Choroid plexus epithelial cell (primary cell): ENCODE data around the gene MCTP1.

Source experiments
- DNase-seq: peaks from one replicate; pipeline ENCODE4 v3.0.0-alpha.2; 2010; ENCODE audit warnings: low read depth
- H3K4me3 ChIP-seq: 2 replicates; pipeline ENCODE4 v1.5.1; 2011; ENCODE audit warnings: low read depth, mild to moderate bottlenecking, control low read depth, low read length, moderate library complexity
- TF ChIP-seq, protein P1 (sequence below): conservative IDR thresholded peaks from 2 replicates; pipeline ENCODE4 v1.5.1; 2011; ENCODE audit warnings: low read depth, mild to moderate bottlenecking, control low read depth, inconsistent platforms, low read length, moderate library complexity

The MCTP1 gene

DNA sequence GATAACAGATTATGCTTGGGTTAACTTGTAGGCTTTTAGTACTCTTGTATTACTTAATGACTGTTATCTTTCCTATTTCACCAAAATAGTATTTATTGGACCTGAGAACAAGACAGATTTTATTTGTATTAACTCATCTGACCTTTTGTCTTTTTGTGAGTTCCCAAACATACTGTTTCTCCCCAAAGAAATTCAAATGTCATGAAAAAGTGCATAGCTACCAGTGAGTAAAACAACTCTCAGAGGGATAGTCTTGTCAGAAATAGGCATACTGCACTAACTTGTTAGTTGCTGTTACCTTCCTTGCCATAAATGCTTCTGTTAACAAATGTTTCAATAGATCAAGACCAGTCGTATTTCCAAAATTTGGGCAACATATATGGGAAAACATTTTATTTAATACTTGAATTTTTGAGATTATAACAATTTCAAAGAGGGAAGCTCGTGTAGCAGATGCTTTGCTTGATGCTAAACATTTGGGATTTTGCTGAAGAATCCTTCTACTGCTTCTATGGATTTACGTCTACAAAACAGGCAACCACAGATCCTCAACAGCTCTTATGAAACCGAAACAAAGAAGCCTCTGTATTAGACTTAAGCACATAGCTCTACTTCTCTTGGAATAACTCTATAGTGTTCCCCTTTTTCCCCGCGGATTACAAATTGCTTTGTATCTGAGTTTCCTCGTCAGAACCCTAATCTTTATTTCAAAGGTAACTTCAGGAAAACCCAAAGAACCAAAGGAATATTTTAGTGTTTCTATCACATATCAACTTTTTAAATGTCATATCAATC lies 248.8 kb downstream of the MCTP1 start:
- H3K4me3 ChIP-seq, result no peak overlapping the region
- TF ChIP-seq, protein P1, sequence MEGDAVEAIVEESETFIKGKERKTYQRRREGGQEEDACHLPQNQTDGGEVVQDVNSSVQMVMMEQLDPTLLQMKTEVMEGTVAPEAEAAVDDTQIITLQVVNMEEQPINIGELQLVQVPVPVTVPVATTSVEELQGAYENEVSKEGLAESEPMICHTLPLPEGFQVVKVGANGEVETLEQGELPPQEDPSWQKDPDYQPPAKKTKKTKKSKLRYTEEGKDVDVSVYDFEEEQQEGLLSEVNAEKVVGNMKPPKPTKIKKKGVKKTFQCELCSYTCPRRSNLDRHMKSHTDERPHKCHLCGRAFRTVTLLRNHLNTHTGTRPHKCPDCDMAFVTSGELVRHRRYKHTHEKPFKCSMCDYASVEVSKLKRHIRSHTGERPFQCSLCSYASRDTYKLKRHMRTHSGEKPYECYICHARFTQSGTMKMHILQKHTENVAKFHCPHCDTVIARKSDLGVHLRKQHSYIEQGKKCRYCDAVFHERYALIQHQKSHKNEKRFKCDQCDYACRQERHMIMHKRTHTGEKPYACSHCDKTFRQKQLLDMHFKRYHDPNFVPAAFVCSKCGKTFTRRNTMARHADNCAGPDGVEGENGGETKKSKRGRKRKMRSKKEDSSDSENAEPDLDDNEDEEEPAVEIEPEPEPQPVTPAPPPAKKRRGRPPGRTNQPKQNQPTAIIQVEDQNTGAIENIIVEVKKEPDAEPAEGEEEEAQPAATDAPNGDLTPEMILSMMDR, result no peak
- peak; percentile 72 for DNase-seq

DNA sequence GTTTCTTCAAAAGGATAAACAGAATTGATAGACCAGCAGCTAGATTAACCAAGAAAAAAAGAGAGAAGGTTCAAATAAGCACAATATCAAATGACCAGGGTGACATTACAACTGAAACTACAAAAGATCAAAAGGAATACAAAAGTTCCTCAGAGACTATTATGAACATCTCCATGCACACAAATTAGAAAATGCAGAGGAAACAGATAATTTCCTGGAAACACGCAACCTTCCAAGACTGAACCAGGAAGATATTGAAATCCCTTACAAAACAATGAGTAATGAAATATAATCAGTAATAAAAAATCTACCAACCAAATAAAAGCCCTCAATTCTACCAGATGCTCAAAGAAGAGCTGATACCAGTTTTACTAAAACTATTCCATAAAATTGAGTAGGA lies 252.1 kb downstream of the MCTP1 start:
- DNase-seq, result no peak

DNA sequence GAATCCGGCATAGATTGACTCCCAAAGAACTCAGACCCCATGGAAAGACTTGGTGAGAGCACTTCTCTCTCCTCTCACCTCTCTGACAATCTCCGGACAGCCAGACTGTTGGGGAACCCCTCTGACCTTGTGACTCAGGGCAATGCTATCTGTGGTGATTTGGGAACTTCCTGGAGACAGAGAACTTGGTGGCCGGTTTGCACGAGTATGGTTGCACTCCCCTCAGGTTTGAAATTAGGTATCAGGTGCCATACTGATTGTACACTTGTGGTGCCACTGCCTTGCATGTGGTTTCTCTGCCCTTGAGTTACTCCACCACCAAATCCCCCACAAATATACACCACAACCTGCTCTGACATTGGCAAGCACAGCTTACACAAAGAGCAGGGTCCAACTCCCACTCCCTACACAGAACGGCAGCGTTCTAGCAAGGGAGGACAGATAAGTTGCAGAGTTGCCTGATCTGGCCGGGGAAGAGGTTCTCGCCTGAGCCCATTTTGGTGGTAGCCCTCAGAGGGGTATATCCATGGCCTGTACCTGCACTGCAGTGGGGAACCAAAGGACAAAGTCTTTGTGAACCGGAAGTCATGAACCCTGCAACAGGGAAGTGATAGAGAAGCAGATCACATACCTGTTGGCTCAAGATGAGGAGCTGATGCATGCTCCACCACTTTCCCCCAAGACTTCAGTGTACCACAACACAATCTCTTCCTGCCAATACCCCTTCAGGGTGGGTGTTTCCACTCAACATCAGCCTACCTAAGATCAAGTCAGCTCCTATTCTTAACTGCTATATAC lies 255.1 kb downstream of the MCTP1 start:
- DNase-seq, result no peak

More for the DNA sequence above, 252.1 kb downstream of the MCTP1 start:
- TF ChIP-seq, protein P1, result no peak
- no peak overlapping the region for H3K4me3 ChIP-seq

DNA sequence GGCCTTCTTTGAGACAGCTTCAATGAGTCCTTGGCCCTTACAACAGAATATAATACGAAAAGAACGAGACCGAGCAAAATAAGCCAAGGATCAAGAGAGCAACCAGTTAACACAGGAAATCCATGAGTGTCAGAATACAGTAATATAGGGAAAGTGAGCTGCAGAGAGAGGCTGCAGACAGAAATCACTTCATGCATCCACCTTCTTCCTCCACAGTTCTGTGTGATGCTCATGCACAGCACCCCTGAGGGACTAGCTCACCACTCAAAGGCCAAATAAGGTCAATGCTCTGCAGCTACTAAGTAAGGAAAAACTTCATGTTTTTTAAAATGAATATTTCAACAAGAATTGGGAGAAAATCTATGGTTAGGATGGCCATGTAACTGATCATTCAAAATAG lies 257.1 kb downstream of the MCTP1 start:
- H3K4me3 ChIP-seq, result no peak overlapping the region
- no peak for DNase-seq
- TF ChIP-seq, protein P1, result no peak

More for the DNA sequence above, 255.1 kb downstream of the MCTP1 start:
- H3K4me3 ChIP-seq, result no peak overlapping the region
- TF ChIP-seq, protein P1, result no peak

DNA sequence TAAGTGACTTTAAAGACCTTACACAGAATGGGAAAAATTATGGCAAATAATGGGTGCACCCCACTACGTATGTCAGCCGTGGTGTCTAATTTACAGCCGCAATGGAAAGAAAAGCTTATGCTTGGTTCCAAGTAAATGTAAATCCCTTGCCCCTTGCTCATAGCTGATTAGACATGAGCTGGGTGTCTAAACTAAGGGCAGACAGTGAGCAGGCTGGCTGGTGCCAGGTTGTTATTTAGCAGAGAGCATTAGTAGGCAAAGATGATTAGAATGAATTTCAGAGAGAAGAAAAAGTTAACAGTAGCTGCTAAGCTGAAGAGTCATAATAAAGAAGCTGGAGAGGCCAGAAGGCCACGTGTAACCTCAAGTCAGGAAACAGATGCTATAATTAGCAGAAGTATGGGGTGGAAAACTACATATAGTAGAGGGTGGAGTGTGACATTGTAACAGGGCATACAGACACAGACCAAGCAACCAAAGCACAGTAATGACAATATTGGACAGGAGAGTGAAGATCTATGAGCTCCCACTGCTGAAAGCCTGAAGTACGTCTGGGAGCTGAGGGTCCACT lies 257.7 kb downstream of the MCTP1 start:
- H3K4me3 ChIP-seq, result no peak overlapping the region
- TF ChIP-seq, protein P1, result no peak
- peak; percentile 56 for DNase-seq

DNA sequence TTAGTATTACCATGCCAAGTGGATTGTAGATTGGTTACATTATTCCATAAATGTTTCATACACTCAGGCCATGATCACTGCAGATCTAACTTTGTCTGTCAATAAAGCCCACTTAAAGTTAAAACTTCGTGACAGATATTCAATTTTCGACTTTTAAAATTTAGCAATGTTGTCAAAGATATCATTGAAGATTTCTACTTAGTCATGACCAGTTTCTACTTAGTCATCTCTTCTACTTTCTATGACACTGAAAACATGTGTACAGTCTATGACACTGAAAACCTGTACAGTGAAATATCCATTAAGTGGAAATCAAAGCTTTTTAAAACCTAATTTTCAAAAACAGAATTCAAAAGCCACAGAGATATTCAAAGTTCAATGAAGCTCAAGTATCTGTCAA lies 258.2 kb downstream of the MCTP1 start:
- DNase-seq, result no peak
- H3K4me3 ChIP-seq, result no peak overlapping the region
- TF ChIP-seq, protein P1, result no peak
